IPS DF 19.7 (cell line): ENCODE results near the gene CAPN11.
"Not testable (repeated sequence)": the region's sequence is repeated elsewhere in the genome, so short reads cannot be mapped to it uniquely, and the experiment has no call there.

ENCODE experiments used
- DNase-seq: peaks from one replicate; pipeline ENCODE4 v3.0.0-alpha.2; 2013; ENCODE audit warnings: low read depth, low spot score

Gene CAPN11

DNA sequence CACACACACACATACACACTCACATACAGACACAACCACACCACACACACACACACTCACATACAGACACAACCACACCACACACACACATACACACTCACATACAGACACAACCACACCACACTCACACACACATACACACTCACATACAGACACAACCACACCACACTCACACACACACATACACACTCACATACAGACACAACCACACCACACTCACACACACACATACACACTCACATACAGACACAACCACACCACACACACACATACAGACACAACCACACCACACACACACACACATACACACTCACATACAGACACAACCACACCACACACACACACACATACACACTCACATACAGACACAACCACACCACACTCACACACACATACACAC is 23.2 kb downstream of the CAPN11 start:
- DNase-seq, result not testable (repeated sequence)

DNA sequence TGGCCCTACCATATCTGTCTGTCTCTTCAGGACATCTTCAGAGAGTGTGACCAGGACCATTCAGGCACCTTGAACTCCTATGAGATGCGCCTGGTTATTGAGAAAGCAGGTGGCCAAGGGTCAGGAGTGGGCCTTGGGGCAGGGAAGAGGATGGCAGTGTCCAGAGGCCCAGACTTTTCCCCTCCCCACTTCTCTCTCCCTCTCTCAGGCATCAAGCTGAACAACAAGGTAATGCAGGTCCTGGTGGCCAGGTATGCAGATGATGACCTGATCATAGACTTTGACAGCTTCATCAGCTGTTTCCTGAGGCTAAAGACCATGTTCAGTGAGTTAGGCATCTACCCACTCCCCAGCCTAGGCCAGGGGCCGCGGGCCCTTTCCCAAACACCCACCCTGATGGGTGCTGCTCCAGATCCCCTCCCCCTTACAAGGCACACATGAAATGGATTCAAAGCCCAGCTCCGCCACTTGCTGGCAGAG is 24.3 kb downstream of the CAPN11 start:
- no peak for DNase-seq

DNA sequence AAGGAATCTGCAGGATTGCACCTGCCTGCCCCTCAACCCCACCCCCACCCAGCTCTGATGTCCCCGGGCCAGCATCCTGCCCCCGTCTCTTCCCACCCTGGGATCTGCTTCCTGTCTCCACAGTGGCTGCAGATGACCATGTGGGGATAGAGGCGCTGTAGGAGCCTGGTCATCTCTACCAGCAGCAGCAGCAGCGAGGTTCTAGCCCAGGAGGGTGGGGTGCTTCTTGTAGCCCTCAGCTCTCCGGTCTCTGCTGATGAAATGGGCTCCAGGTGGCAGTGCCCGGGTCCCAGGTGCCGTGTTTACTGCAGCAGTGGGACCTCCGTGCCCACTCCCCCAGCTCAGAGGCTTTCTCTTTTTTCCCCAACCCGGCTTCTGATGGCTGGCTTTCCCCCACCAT is 25.2 kb downstream of the CAPN11 start:
- no peak for DNase-seq

DNA sequence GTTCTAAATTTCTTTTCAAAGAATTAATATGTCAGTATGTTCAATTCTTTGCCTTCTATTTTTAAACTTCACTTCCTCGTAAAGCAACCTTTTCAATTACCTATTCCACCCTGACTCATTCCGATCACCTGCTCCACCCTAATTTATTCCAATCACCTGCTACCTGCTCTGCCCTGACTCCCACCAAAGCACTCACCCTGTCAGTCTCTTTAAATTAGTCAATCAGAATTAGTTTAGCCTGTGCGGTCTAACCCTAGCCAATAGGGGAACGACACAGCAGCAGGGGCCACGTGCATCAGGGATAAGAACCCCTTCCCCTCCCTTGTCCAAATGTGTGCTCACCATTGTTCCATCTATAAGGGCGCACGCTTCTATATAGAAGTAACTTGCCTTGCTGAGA is 26.7 kb downstream of the CAPN11 start:
- DNase-seq, result not testable (repeated sequence)

DNA sequence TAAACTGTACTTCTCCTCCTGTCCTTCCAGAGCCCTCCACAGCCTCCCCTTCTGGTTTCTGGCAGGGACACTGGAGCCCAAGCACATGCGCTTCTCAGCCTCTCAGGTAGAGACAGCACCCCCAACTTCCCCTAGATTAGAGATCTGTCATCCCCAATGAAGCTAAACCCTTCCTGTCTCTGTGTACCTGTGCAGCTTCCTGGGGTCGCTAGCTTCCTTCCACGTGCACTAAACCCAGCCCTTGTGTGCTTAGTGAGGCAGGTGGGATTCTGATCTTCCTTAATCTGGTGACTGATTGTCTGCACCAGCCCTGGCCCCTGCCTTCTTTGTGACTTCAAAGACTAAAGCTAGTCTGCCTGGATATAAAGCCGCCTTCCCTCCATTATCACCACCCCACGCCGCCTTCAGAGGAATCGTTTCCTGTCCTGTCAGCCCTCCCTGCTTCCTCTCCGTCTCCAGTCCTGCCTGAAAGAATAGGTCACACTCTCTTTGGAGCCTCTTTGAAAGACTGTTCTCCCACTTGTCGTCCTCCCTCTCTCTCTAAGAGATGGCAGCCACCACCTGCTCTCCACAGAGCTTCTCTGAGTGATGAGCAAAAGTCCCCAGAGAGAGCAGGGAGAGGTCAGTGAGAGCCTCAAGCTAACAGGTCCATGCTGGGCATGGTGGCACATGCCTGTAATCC is 27.5 kb downstream of the CAPN11 start:
- no peak for DNase-seq

DNA sequence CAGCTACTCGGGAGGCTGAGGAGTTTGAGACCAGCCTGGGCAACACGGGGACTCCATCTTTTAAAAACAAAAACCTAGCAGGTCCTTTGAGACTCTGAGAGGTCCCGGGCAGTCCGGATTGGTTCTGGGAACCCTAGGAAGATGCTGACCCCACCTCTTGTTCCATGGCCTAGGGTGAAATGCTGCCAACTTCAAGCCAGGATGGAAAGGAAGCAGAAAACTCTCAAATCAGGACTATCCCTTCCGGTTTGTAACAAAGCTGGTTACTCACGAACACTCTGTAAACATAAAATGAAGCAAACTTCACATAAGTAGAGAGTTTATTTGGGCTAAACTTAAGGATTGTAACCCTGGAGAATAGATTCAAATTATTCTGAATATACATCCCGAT is 28.0 kb downstream of the CAPN11 start:
- DNase-seq, result no peak

DNA sequence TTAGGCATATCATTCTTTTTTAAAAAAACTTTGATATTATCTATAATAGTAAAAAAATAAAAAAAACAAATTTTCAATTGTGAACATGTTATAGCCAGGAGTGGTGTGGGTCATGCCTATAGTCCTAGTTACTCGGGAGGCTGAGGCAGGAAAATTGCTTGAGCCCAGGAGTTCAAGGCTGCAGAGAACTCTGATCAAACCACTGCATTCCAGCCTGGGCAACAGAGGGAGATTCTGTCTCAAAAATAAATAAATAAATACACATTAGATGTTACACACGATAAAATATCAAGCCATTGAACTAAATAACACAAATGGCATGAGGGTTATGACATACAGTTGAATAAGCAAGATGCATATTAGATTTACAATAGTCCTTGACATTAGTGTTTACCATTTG is 30.2 kb downstream of the CAPN11 start:
- no peak for DNase-seq

DNA sequence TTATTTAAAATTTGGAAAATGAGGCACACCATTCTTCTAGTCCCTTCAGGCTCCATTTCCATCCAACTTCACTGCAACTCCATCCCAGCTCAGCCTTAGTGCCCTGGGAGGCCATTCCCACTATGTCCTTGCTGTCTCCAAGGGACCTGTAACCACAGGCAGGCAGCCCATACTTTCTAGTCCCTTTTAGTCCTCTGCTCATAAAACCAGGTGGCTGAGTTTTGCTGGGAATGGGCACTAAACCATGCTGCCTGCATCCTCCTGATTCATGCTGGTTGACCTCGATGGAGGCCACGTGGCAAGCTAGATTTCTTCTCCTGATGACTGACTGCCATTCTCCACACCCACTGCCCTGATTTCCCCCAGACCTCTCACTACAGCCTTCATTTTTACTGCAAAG is 30.6 kb downstream of the CAPN11 start:
- no peak for DNase-seq

DNA sequence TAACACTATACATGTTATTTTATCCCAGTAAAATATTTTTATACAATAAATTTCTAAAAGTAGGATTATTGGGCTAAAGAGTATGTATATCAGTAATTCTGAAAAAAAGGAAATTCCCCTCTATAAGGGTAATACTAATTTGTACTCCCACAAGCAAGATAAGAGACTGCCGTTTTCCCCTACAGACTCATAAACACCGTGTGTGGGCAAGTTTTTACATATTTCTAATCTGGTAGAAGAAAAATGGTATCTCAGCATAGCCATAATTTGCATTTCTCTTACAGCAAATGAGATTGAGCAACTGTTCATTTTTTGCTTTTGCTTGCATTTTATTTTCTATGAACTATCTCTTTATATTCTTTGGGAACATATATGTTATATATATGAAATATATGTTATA is 32.1 kb downstream of the CAPN11 start:
- DNase-seq, result no peak

DNA sequence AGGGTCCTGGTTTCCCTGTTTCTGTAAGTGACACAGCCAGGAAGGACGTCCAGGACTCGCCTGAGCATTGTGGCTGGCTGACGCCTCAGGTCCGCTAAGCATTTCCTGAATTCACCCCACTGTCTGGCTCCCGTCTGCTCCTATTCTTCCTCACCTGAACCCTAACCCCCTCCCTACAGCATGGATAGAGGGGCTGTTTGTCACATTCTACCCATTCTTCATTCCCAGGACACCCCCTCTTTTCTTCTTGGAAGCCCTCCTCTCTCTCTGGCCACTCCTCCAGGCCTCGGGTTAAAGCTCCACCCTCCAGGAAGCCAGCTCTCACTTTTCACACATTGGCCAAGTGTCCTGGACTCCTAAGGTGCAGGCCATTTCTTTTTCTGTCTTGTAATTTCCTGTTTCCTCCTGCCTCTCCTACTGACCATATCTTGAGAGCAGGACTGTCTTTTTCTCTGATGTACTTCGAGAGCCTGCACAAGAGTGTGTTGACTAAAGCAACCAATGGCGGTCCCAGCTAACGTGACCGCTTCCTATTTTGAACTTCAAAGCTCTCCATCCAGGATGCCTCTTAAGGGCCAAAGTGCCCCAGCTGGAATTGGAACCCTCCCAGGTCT is 33.9 kb downstream of the CAPN11 start:
- DNase-seq, result no peak

DNA sequence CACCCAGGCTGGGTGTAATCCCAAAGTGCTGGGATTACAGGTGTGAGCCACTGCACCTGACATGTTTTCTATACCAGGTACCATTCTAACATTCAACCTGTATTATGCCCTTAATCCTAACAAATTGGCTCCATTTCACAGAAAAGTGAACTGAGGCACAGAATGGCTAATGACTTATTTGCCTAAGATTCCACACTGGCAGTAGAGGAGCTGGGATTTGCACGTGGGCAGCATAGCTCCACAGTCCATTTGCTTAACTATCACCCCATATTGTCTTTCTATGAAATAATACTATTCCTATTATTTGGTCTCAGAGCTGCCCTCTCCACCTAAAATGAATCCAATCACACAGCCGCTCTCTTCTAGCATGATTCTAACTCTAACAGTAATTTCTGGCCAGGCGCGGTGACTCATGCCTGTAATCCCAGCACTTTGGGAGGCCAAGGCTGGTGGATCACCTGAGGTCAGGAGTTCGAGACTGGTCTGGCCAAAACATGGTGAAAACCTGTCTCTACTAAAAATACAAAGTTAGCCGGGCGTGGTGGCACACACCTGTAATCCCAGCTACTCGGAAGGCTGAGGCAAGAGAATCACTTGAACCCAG is 34.8 kb downstream of the CAPN11 start:
- no peak for DNase-seq

DNA sequence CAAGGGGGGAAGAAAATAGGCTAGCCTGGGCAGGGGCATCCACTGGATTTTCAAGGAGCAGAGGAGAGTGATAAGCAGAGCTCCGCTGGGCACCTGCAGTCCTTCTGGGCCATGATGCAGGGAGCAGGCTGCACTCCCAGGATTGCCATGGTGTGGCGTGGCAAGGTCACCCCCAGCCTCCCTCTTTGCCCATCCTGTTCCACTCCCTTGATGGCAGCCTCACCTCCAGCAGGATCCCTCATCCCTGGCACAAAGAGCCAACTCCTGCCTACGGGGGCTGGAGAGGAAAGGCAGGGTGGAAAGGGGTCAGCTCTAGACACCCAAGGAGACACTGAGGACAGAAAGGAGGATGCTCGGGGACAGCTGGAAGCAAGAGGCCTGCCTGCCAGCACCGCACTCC is 35.7 kb downstream of the CAPN11 start:
- no peak for DNase-seq

DNA sequence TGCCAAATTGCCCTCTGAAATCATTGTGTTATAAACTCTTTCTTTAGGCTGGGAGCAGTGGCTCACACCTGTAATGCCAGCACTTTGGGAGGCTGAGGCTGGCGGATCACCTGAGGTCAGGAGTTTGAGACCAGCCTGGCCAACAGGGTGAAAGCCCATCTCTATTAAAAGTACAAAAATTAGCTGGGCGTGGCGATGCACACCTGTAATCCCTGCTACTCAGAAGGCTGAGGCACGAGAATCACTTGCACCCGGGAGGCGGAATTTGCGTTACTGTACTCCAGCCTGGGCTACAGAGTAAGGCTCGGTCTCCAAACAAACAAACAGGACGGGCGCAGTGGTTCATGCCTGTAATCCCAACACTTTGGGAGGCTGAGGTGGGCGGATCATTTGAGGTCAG is 37.7 kb downstream of the CAPN11 start:
- not testable (repeated sequence) for DNase-seq

DNA sequence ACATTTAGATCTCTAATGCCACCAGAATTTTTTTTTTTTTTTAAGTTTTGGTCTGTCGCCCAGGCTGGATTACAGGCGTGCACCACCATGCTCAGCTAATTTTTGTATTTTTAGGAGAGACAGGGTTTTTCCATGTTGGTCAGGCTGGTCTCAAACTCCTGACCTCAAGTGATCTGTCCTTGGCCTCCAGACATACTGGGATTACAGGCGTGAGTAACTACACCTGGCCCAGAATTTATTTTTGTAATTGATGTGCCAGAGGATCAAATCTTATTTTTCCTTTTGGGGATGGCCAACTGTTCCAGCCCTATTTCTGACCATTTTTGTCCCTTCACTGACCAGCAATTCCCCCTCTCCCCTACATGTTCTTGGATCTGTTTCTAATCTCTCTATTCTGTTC is 40.1 kb downstream of the CAPN11 start:
- no peak for DNase-seq

DNA sequence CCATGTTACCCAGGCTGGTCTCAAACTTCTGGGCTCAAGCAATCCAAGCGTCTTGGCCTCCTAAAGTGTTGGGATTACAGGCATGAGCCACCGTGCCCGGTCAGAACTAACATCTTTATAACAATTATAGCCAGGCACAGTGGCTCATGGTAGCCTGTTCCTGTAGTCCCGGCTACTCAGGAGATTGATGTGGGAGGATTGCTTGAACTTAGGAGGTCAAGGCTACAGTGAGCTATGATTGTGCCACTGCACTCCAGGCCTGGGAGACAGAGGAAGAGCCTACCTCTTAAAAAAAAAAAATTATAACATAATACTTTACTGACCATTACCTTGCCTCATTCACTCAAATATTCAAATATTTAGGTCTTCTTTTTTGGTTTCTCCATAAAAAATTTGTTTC is 41.3 kb downstream of the CAPN11 start:
- no peak for DNase-seq

DNA sequence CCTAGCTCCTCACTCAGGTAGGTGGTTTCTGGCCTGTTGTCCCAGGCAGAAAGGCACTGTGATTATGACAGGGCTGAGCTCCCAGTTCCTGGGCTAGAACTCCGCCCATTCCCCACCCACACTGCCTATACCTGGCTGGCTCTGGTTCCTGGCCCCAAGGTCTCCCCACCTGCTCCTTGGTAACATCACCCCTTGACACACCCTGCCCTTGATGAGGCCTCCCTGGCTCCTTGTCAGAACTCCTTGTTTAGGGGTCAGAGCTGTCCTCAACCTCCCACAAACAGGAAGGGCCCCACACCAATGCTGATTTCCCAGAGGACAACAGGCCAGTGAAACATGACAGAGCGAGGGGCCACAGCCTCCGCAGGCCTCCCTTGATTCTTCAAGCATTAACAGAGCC is 42.6 kb downstream of the CAPN11 start:
- DNase-seq, result no peak

DNA sequence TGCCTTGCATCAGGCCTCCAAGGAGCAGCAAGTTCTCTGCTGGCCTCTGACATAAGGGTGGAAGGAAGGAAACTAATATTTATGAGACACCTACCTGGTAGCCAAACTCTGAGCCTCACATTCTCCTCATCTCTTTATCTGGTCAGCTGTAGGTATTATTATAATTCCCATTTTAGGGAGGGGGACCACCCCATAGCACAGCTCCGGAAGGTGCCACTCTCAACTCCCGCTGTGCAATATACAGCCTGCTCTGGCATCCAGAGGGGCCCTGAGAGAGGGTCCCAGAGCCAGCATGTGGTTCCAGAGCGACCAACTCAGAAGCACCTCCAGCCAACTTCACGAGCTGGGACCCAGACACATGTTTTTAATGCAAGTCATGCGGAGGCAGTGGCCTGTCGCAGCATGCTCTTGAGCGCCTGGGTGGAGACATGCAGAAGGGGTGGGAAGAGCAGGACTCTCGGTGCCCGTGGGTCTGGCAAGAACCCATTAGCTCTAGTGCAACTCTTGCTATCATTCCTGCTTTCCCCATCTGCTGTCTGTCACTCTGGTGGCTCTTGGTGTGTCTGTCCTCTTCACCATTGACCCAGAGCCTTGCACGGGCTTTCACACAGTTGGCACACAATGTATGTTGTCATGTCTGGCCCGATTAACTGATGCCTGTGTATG is 43.2 kb downstream of the CAPN11 start:
- no peak for DNase-seq

DNA sequence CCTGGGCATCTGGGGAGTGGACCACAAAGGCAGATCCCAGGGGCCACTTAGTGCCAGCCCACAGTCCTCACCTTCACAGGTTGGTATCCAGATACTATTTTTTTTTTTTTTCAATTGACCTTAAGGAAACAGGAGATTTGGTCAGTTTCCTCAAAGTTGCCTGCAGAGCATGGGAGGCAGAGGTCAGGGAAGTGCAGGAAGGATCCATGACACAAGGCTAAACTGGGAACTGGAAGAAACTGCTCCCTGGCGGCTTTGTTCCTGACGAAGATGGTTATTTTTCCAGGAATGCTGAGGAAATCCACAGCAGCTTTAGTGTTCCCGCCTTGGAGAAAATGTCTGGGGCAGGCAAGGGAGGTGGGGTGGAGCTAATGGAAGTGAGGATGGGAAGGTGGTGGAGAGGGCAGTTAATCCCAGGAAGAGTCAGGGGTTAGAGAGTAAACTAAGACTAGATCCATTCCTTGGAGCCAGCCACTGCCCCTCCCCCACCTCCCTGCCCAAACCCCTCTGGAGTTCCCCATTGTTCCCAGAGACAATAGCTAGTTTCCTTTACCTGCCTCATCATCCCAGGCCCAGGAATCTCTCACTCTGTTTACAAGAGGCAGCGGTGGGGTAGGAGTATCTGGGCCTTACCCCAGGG is 43.8 kb downstream of the CAPN11 start:
- peak; percentile 82 for DNase-seq

DNA sequence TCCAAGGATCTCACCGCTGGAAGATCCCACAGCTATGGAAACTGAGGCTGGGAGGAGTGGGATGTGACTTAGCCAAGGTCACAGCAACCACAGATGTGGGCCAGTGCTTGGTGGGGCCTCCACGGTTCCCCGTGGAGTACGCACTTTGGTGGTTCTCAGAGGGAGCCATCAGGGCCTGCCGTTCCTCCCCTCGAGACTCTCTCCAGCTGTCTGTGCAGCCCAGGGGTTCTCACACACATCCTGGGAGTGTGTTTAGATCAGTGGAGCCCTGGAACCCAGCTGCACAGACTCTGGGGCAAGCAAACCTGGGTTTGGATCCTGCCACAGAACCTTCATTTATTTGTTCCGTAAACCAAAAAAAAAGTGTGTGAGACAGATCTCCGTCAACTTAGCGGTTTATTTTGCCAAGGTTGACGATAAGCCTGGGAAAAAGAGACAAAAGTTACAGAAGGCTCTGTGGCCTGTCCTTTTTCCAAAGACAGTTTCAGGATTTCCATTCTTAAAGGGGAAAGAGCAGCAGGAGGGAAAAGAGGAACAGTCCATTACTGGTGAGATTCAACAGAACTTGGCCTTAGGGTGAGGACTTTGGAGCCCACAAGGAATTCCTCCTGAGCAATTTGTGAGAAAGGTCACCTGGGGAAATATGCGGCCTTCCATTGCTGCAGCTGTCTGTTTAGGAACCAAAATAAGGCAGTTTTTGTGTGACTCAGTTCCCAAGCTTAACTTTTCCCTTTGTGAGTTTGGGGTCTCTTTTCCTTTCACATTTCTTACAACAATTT is 44.5 kb downstream of the CAPN11 start:
- DNase-seq, result no peak

DNA sequence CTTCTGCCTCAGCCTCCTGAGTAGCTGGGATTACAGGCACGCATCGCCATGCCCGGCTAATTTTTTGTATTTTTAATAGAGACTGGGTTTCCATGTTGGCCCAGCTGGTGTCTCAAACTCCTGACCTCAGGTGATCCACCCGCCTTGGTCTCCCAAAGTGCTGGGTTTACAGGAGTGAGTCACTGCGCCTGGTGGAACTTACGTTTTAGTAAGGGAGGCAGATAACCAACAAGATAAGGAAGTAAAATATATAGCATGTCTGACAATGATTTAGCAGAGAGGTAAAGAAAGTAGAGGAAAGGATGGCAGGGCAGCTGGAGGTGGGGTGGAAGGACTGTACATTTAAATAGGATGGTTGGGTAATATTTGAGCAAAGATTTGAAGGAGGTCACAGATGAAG is 45.3 kb downstream of the CAPN11 start:
- DNase-seq, result no peak

DNA sequence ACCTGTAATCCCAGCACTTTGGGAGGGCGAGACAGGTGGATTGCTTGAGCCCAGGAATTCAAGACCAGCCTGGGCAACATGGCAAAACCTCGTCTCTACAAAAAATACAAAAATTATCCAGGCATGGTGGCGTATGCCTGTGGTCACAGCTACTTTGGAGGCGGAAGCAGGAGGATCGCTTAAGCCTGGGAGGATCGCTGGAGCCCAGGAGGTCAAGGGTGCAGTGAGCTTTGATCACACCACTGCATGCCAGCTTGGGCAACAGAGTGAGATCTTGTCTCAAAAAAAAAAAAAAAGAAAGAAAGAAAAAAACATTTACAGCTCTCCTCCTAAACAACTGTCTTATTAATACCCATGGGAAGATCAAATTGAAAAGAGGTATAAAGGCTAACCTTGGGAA is 49.3 kb downstream of the CAPN11 start:
- DNase-seq, result no peak
